IPS-20b (cell line): ENCODE measurements around the gene OR5H1.
"Not testable (repeated sequence)": the region's sequence is repeated elsewhere in the genome, so short reads cannot be mapped to it uniquely, and the experiment has no call there.

Experiments
- H3K27ac ChIP-seq: one replicate; pipeline ENCODE4 v1.5.1; 2013; ENCODE audit warnings: low read length
- H3K27me3 ChIP-seq: 2 replicates; pipeline ENCODE4 v1.6.1; 2013; ENCODE audit warnings: mild to moderate bottlenecking, low read length, inconsistent platforms; ENCODE audit not compliant: insufficient read depth
- H3K36me3 ChIP-seq: 2 replicates; pipeline ENCODE4 v1.6.1; 2013; ENCODE audit warnings: low read depth, mild to moderate bottlenecking, inconsistent platforms, low read length, moderate library complexity; ENCODE audit not compliant: insufficient read depth
- H3K4me1 ChIP-seq: 2 replicates; pipeline ENCODE4 v1.6.1; 2013; ENCODE audit warnings: mild to moderate bottlenecking, control low read depth, inconsistent platforms, low read length, moderate library complexity; ENCODE audit not compliant: insufficient read depth
- H3K4me3 ChIP-seq: 2 replicates; pipeline ENCODE4 v1.5.1; 2013; ENCODE audit warnings: mild to moderate bottlenecking, low read length, inconsistent platforms
- H3K9ac ChIP-seq: 2 replicates; pipeline ENCODE4 v1.6.1; 2013; ENCODE audit warnings: low read depth, mild to moderate bottlenecking, inconsistent platforms, low read length, moderate library complexity
- H3K9me3 ChIP-seq: 2 replicates; pipeline ENCODE4 v1.6.1; 2013; ENCODE audit warnings: mild to moderate bottlenecking, low read depth, low read length, inconsistent platforms; ENCODE audit not compliant: insufficient read depth

The OR5H1 gene

GRCh38 chr3:98147179-98147578, 16.7 kb downstream of the OR5H1 start, which contains the start of gene OR5H14:
TSS of gene OR5H14 (plus strand) at chr3:98147479. CDS start at chr3:98149386, 1,907 bp downstream.
- Histone ChIP-seq H3K27me3 (no peaks in the 10 kb centered on the region), H3K36me3 (no peaks in the 10 kb centered on the region), H3K27ac (no peak within 1 kb of the TSS), H3K4me3 (no peak within 1 kb of the TSS), H3K9me3 (no peaks in the 10 kb centered on the region), H3K9ac (no peak within 1 kb of the TSS), H3K4me1 (no peaks in the 10 kb centered on the region)

- Histone ChIP-seq H3K4me1 (no peaks in the 10 kb centered on the region), H3K27ac (no peak overlapping the region), H3K27me3 (no peaks in the 10 kb centered on the region), H3K9ac (no peak overlapping the region), H3K4me3 (no peak overlapping the region), H3K9me3 (no peaks in the 10 kb centered on the region), H3K36me3 (no peaks in the 10 kb centered on the region)
These were observed 18.2 kb downstream of the OR5H1 start for GRCh38 chr3:98148751-98149150.

GRCh38 chr3:98149456-98149855, 18.9 kb downstream of the OR5H1 start:
- not testable (repeated sequence) for H3K36me3 ChIP-seq, H3K4me1 ChIP-seq, H3K4me3 ChIP-seq

GRCh38 chr3:98151241-98151640, 20.7 kb downstream of the OR5H1 start:
- Histone ChIP-seq H3K27ac (no peak overlapping the region), H3K4me1 (no peaks in the 10 kb centered on the region), H3K9me3 (no peaks in the 10 kb centered on the region)

More at GRCh38 chr3:98149456-98149855, 18.9 kb downstream of the OR5H1 start:
- not testable (repeated sequence) for H3K9me3 ChIP-seq, H3K27me3 ChIP-seq, H3K27ac ChIP-seq, H3K9ac ChIP-seq

GRCh38 chr3:98166396-98166795, 35.9 kb downstream of the OR5H1 start, which contains the start of gene OR5H15:
TSS of gene OR5H15 (plus strand) at chr3:98166696. CDS start at chr3:98168700, 2,004 bp downstream.
- Histone ChIP-seq H3K4me3 (no peak within 1 kb of the TSS), H3K9ac (no peak within 1 kb of the TSS), H3K36me3 (no peaks in the 10 kb centered on the region), H3K27me3 (no peaks in the 10 kb centered on the region), H3K9me3 (no peaks in the 10 kb centered on the region), H3K27ac (no peak within 1 kb of the TSS), H3K4me1 (no peaks in the 10 kb centered on the region)

More at GRCh38 chr3:98151241-98151640, 20.7 kb downstream of the OR5H1 start:
- Histone ChIP-seq H3K27me3 (no peaks in the 10 kb centered on the region), H3K36me3 (no peaks in the 10 kb centered on the region), H3K9ac (no peak overlapping the region), H3K4me3 (no peak overlapping the region)

GRCh38 chr3:98171071-98171470, 40.5 kb downstream of the OR5H1 start:
- Histone ChIP-seq H3K9ac (no peak overlapping the region), H3K9me3 (peaks cover 14% of the 10 kb centered on the region; the same call in 1 of the 2 replicates), H3K36me3 (no peaks in the 10 kb centered on the region), H3K27me3 (no peaks in the 10 kb centered on the region), H3K4me3 (no peak overlapping the region), H3K27ac (no peak overlapping the region), H3K4me1 (no peaks in the 10 kb centered on the region)

- Histone ChIP-seq H3K4me3 (no peak overlapping the region), H3K4me1 (no peaks in the 10 kb centered on the region), H3K9ac (no peak overlapping the region), H3K27ac (no peak overlapping the region), H3K27me3 (no peaks in the 10 kb centered on the region), H3K9me3 (peaks cover 14% of the 10 kb centered on the region; the same call in 1 of the 2 replicates), H3K36me3 (no peaks in the 10 kb centered on the region)
These were observed 42.1 kb downstream of the OR5H1 start for GRCh38 chr3:98172621-98173020.

- no peak overlapping the region for H3K27ac ChIP-seq
- peaks cover 6% of the 10 kb centered on the region; the same call in 1 of the 2 replicates for H3K4me1 ChIP-seq
- H3K9me3 ChIP-seq: no peaks in the 10 kb centered on the region
- H3K36me3 ChIP-seq: no peaks in the 10 kb centered on the region
- H3K4me3 ChIP-seq: no peak overlapping the region
- no peaks in the 10 kb centered on the region for H3K27me3 ChIP-seq
- H3K9ac ChIP-seq: no peak overlapping the region
These were observed 49.9 kb downstream of the OR5H1 start for GRCh38 chr3:98180319-98180890.

GRCh38 chr3:98182196-98182595, 51.7 kb downstream of the OR5H1 start:
- Histone ChIP-seq H3K27me3 (no peaks in the 10 kb centered on the region), H3K4me3 (no peak overlapping the region), H3K9ac (no peak overlapping the region), H3K4me1 (peaks cover 6% of the 10 kb centered on the region; the same call in 1 of the 2 replicates), H3K27ac (no peak overlapping the region), H3K36me3 (no peaks in the 10 kb centered on the region), H3K9me3 (no peaks in the 10 kb centered on the region)

GRCh38 chr3:98185180-98185579, 54.7 kb downstream of the OR5H1 start:
- no peak overlapping the region for H3K4me3 ChIP-seq
- peaks cover 6% of the 10 kb centered on the region; the same call in 1 of the 2 replicates for H3K4me1 ChIP-seq
- no peaks in the 10 kb centered on the region for H3K9me3 ChIP-seq
- H3K27me3 ChIP-seq: no peaks in the 10 kb centered on the region
- H3K9ac ChIP-seq: no peak overlapping the region
- H3K36me3 ChIP-seq: no peaks in the 10 kb centered on the region
- no peak overlapping the region for H3K27ac ChIP-seq
